Bronchus fibroblast of lung (primary cell): Measurements from ENCODE around the gene TENM3. TPM values are rescaled to one million over a fixed set of nuclear protein-coding genes. Genes with fewer than 3 reads are reported as not detected.

Experiments used
- total RNA-seq: library from RNA; depleted of rRNA; stranded (reverse); fragments of >200 nt; gene quantifications from 2 replicates; pipeline ENCODE4 v1.2.3, GENCODE V29; 2015

Gene TENM3
- total RNA-seq: 18.9 and 26.4 TPM in 2 replicates

DNA sequence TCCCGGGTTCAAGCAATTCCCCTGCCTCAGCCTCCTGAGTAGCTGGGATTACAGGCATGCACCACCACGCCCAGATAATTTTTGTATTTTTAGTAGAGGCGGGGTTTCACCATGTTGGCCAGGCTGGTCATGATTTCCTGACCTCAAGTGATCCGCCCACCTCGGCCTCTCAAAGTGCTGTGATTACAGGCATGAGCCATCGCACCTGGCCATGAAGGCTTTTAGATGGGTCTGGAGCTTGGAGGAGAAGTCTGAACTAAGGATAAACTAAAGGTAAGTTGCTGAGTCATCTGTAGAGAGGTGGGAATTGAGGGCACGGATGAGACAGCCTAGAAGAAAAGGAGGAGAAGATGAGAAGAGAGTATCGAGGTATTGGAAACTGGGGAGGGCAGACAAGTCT is at the start of gene TENM3:
TSS of gene TENM3 (plus strand) at position 199 of the 400 bp plus-strand sequence. CDS start 80,619 bp downstream, outside the sequence.

